Activated CD4-positive, alpha-beta T cell treated with anti-CD3 and anti-CD28 coated beads, Interleukin-2, amount 10 ng/mL, durations not matched to agents 7 days and 5 days (primary cell): Measurements from ENCODE around the gene ELN. TPM values are rescaled to one million over a fixed set of nuclear protein-coding genes. Genes with fewer than 3 reads are reported as not detected.
"Not testable (repeated sequence)": the region's sequence is repeated elsewhere in the genome, so short reads cannot be mapped to it uniquely, and the experiment has no call there.

Experiments
- CTCF ChIA-PET: fragments of 350-600 bp; sonication (Branson Sonifier 250); formaldehyde crosslinking; loops from one replicate; lab custom pipeline; 2021; ENCODE audit warnings: antibody characterized with exemption; lab: Charles Lee
- POLR2A ChIA-PET: fragments of 350-600 bp; sonication (Branson Sonifier 250); formaldehyde crosslinking; loops from one replicate; lab custom pipeline; 2021; ENCODE audit warnings: antibody characterized with exemption; lab: Charles Lee
- DNase-seq: peaks from one replicate; pipeline ENCODE4 v3.0.0-alpha.2; 2020
- H3K27ac Mint-ChIP-seq: one replicate; pipeline ENCODE4 v1.8.0; 2021; ENCODE audit warnings: mild to moderate bottlenecking, moderate library complexity, mixed read lengths
- H3K27me3 Mint-ChIP-seq: one replicate; pipeline ENCODE4 v1.8.0; 2021; ENCODE audit warnings: mixed read lengths
- H3K36me3 Mint-ChIP-seq: one replicate; pipeline ENCODE4 v1.8.0; 2021; ENCODE audit warnings: low read depth, mixed read lengths
- H3K4me1 Mint-ChIP-seq: one replicate; pipeline ENCODE4 v1.8.0; 2021; ENCODE audit warnings: mixed read lengths
- H3K4me3 Mint-ChIP-seq: one replicate; pipeline ENCODE4 v1.8.0; 2021; ENCODE audit warnings: mild to moderate bottlenecking, moderate library complexity, mixed read lengths
- H3K9me3 Mint-ChIP-seq: one replicate; pipeline ENCODE4 v1.8.0; 2021; ENCODE audit warnings: mixed read lengths
- total RNA-seq, 2 experiments: library from RNA; stranded (reverse); gene quantifications; one replicate each; pipeline ENCODE4 v1.2.3, GENCODE V29; 2021

ELN gene
- total RNA-seq, 2 experiments from 2014 or later: not detected

- CTCF ChIA-PET: no interaction called here
- POLR2A ChIA-PET: no interaction called here
- H3K4me3 Mint-ChIP-seq: no peak overlapping the region
- no peaks in the 10 kb centered on the region for H3K27me3 Mint-ChIP-seq
- H3K9me3 Mint-ChIP-seq: no peaks in the 10 kb centered on the region
- no peaks in the 10 kb centered on the region for H3K4me1 Mint-ChIP-seq
- no peak overlapping the region for H3K27ac Mint-ChIP-seq
- no peaks in the 10 kb centered on the region for H3K36me3 Mint-ChIP-seq
- no peak for DNase-seq
Observed at GRCh38 chr7:74042746-74043522, 15.0 kb downstream of the ELN start.

GRCh38 chr7:74043523-74043951 is 15.6 kb downstream of the ELN start:
- ChIA-PET POLR2A (no interaction called here), CTCF (no interaction called here)
- Mint-ChIP-seq H3K36me3 (no peaks in the 10 kb centered on the region), H3K27ac (no peak overlapping the region), H3K9me3 (no peaks in the 10 kb centered on the region), H3K27me3 (no peaks in the 10 kb centered on the region), H3K4me3 (no peak overlapping the region), H3K4me1 (no peaks in the 10 kb centered on the region)
- DNase-seq: no peak

- ChIA-PET CTCF (interaction anchor here (0.9 kb wide), 1 partner anchor 15 kb away, joined by 3 read pairs; no protein-coding TSS in a partner anchor), POLR2A (no interaction called here)
- H3K27ac Mint-ChIP-seq: no peak overlapping the region
- H3K9me3 Mint-ChIP-seq: no peaks in the 10 kb centered on the region
- no peaks in the 10 kb centered on the region for H3K36me3 Mint-ChIP-seq
- H3K4me3 Mint-ChIP-seq: no peak overlapping the region
- H3K4me1 Mint-ChIP-seq: no peaks in the 10 kb centered on the region
- no peak for DNase-seq
- no peaks in the 10 kb centered on the region for H3K27me3 Mint-ChIP-seq
Observed at GRCh38 chr7:74044366-74045350, 16.7 kb downstream of the ELN start.

GRCh38 chr7:74046581-74046980 is 18.6 kb downstream of the ELN start:
- POLR2A ChIA-PET, CTCF ChIA-PET, H3K27ac Mint-ChIP-seq, DNase-seq, H3K4me3 Mint-ChIP-seq, H3K4me1 Mint-ChIP-seq, H3K27me3 Mint-ChIP-seq, H3K9me3 Mint-ChIP-seq, H3K36me3 Mint-ChIP-seq: not testable (repeated sequence)

- no peaks in the 10 kb centered on the region for H3K9me3 Mint-ChIP-seq
- H3K4me3 Mint-ChIP-seq: no peak overlapping the region
- H3K36me3 Mint-ChIP-seq: no peaks in the 10 kb centered on the region
- H3K4me1 Mint-ChIP-seq: no peaks in the 10 kb centered on the region
- no peaks in the 10 kb centered on the region for H3K27me3 Mint-ChIP-seq
- DNase-seq: no peak
- ChIA-PET POLR2A (no interaction called here), CTCF (interaction anchor here (0.8 to 0.9 kb wide), 2 partner anchors 18 to 36 kb away, joined by 3 read pairs; no protein-coding TSS in a partner anchor)
- no peak overlapping the region for H3K27ac Mint-ChIP-seq
Observed at GRCh38 chr7:74047804-74048380, 19.9 kb downstream of the ELN start.

GRCh38 chr7:74048999-74049599 is 21.1 kb downstream of the ELN start:
- Mint-ChIP-seq H3K4me1 (no peaks in the 10 kb centered on the region), H3K4me3 (no peak overlapping the region), H3K36me3 (no peaks in the 10 kb centered on the region), H3K27me3 (no peaks in the 10 kb centered on the region), H3K9me3 (no peaks in the 10 kb centered on the region), H3K27ac (no peak overlapping the region)
- DNase-seq: no peak
- POLR2A ChIA-PET: no interaction called here
- CTCF ChIA-PET: no interaction called here

- H3K4me1 Mint-ChIP-seq: no peaks in the 10 kb centered on the region
Observed at GRCh38 chr7:74049997-74050798, 22.2 kb downstream of the ELN start.

GRCh38 chr7:74051193-74051592 is 23.2 kb downstream of the ELN start:
- no peaks in the 10 kb centered on the region for H3K36me3 Mint-ChIP-seq
- no peak overlapping the region for H3K27ac Mint-ChIP-seq
- ChIA-PET POLR2A (no interaction called here), CTCF (no interaction called here)
- no peaks in the 10 kb centered on the region for H3K9me3 Mint-ChIP-seq
- no peaks in the 10 kb centered on the region for H3K4me1 Mint-ChIP-seq
- no peaks in the 10 kb centered on the region for H3K27me3 Mint-ChIP-seq
- no peak for DNase-seq
- no peak overlapping the region for H3K4me3 Mint-ChIP-seq

More at GRCh38 chr7:74049997-74050798, 22.2 kb downstream of the ELN start:
- POLR2A ChIA-PET: no interaction called here
- no peak for DNase-seq
- H3K27ac Mint-ChIP-seq: no peak overlapping the region
- H3K4me3 Mint-ChIP-seq: no peak overlapping the region
- no peaks in the 10 kb centered on the region for H3K36me3 Mint-ChIP-seq
- H3K9me3 Mint-ChIP-seq: no peaks in the 10 kb centered on the region
- H3K27me3 Mint-ChIP-seq: no peaks in the 10 kb centered on the region
- CTCF ChIA-PET: no interaction called here

GRCh38 chr7:74051629-74052410 is 23.8 kb downstream of the ELN start:
- Mint-ChIP-seq H3K27me3 (no peaks in the 10 kb centered on the region), H3K4me3 (no peak overlapping the region), H3K27ac (no peak overlapping the region), H3K4me1 (no peaks in the 10 kb centered on the region), H3K9me3 (no peaks in the 10 kb centered on the region), H3K36me3 (no peaks in the 10 kb centered on the region)
- DNase-seq: no peak
- ChIA-PET CTCF (no interaction called here), POLR2A (no interaction called here)

GRCh38 chr7:74052628-74053027 is 24.7 kb downstream of the ELN start:
- H3K9me3 Mint-ChIP-seq: no peaks in the 10 kb centered on the region
- POLR2A ChIA-PET: no interaction called here
- DNase-seq: no peak
- H3K27me3 Mint-ChIP-seq: no peaks in the 10 kb centered on the region
- H3K4me3 Mint-ChIP-seq: no peak overlapping the region
- CTCF ChIA-PET: no interaction called here
- H3K27ac Mint-ChIP-seq: no peak overlapping the region
- no peaks in the 10 kb centered on the region for H3K4me1 Mint-ChIP-seq
- H3K36me3 Mint-ChIP-seq: no peaks in the 10 kb centered on the region

- Mint-ChIP-seq H3K27me3 (peaks cover 6% of the 10 kb centered on the region), H3K4me1 (no peaks in the 10 kb centered on the region), H3K9me3 (no peaks in the 10 kb centered on the region), H3K27ac (no peak overlapping the region), H3K36me3 (no peaks in the 10 kb centered on the region), H3K4me3 (no peak overlapping the region)
- ChIA-PET POLR2A (no interaction called here), CTCF (no interaction called here)
- no peak for DNase-seq
Observed at GRCh38 chr7:74053589-74054186, 25.7 kb downstream of the ELN start.
